ENCODE results near the gene CHMP6. TPM values are rescaled to one million over a fixed set of nuclear protein-coding genes. Genes with fewer than 3 reads are reported as not detected.

Gene CHMP6
- total RNA-seq, 2 experiments from 2014 or later: 29.8 to 34.6 TPM

- no peak for ATAC-seq
- no peaks in the 10 kb centered on the region for H3K27me3 Mint-ChIP-seq
- no peak overlapping the region for H3K4me3 Mint-ChIP-seq
- H3K36me3 Mint-ChIP-seq: peaks cover 5% of the 10 kb centered on the region
- no peaks in the 10 kb centered on the region for H3K4me1 Mint-ChIP-seq
- no peaks in the 10 kb centered on the region for H3K9me3 Mint-ChIP-seq (ENCODE audit: low read depth)
- CTCF ChIA-PET: interaction anchor here (1.2 kb wide), 1 partner anchor 10 kb away, joined by 3 read pairs; no protein-coding TSS in a partner anchor
- DNase-seq: no peak
- H3K27ac Mint-ChIP-seq: no peak overlapping the region
These were observed 29.9 kb upstream of the CHMP6 start for GRCh38 chr17:80961541-80962330.

- Mint-ChIP-seq H3K27me3 (no peaks in the 10 kb centered on the region), H3K36me3 (peaks cover 5% of the 10 kb centered on the region), H3K4me1 (no peaks in the 10 kb centered on the region), H3K9me3 (ENCODE audit: low read depth) (no peaks in the 10 kb centered on the region), H3K4me3 (no peak overlapping the region), H3K27ac (no peak overlapping the region)
- ATAC-seq (no peak), DNase-seq (no peak)
- CTCF ChIA-PET: no interaction called here
These were observed 29.0 kb upstream of the CHMP6 start for GRCh38 chr17:80962356-80963329.

GRCh38 chr17:80963812-80964543 lies 27.7 kb upstream of the CHMP6 start:
- H3K4me1 Mint-ChIP-seq: no peaks in the 10 kb centered on the region
- H3K4me3 Mint-ChIP-seq: no peak overlapping the region
- CTCF ChIA-PET: no interaction called here
- H3K9me3 Mint-ChIP-seq (ENCODE audit: low read depth): no peaks in the 10 kb centered on the region
- DNase-seq (no peak), ATAC-seq (no peak)
- no peaks in the 10 kb centered on the region for H3K27me3 Mint-ChIP-seq
- no peak overlapping the region for H3K27ac Mint-ChIP-seq
- H3K36me3 Mint-ChIP-seq: peaks cover 5% of the 10 kb centered on the region

GRCh38 chr17:80964544-80964856 lies 27.1 kb upstream of the CHMP6 start:
- H3K36me3 Mint-ChIP-seq: peaks cover 5% of the 10 kb centered on the region

GRCh38 chr17:80964859-80965580 lies 26.6 kb upstream of the CHMP6 start:
- Mint-ChIP-seq H3K36me3 (peaks cover 5% of the 10 kb centered on the region), H3K27ac (no peak overlapping the region), H3K4me3 (no peak overlapping the region), H3K27me3 (no peaks in the 10 kb centered on the region), H3K9me3 (ENCODE audit: low read depth) (no peaks in the 10 kb centered on the region), H3K4me1 (peaks cover 8% of the 10 kb centered on the region)
- DNase-seq (no peak), ATAC-seq (no peak)
- CTCF ChIA-PET: interaction anchor here (0.9 to 1.4 kb wide), 2 partner anchors 12 to 538 kb away, joined by 3 read pairs; no protein-coding TSS in a partner anchor

More at GRCh38 chr17:80964544-80964856, 27.1 kb upstream of the CHMP6 start:
- no peak overlapping the region for H3K4me3 Mint-ChIP-seq
- H3K27me3 Mint-ChIP-seq: no peaks in the 10 kb centered on the region
- CTCF ChIA-PET: no interaction called here
- ATAC-seq (no peak), DNase-seq (no peak)
- no peak overlapping the region for H3K27ac Mint-ChIP-seq
- peaks cover 4% of the 10 kb centered on the region for H3K4me1 Mint-ChIP-seq
- no peaks in the 10 kb centered on the region for H3K9me3 Mint-ChIP-seq (ENCODE audit: low read depth)

GRCh38 chr17:80965606-80966005 lies 26.0 kb upstream of the CHMP6 start:
- no peak overlapping the region for H3K27ac Mint-ChIP-seq
- CTCF ChIA-PET: interaction anchor here (0.9 to 1.4 kb wide), 2 partner anchors 11 to 539 kb away, joined by 3 read pairs; no protein-coding TSS in a partner anchor
- H3K4me3 Mint-ChIP-seq: no peak overlapping the region
- DNase-seq: no peak
- peaks cover 2% of the 10 kb centered on the region for H3K27me3 Mint-ChIP-seq
- H3K36me3 Mint-ChIP-seq: peaks cover 5% of the 10 kb centered on the region
- no peak for ATAC-seq
- H3K4me1 Mint-ChIP-seq: peaks cover 14% of the 10 kb centered on the region
- H3K9me3 Mint-ChIP-seq (ENCODE audit: low read depth): no peaks in the 10 kb centered on the region

- ATAC-seq: no peak
- Mint-ChIP-seq H3K36me3 (peaks cover 5% of the 10 kb centered on the region), H3K4me1 (peaks cover 14% of the 10 kb centered on the region), H3K9me3 (ENCODE audit: low read depth) (no peaks in the 10 kb centered on the region), H3K27me3 (peaks cover 2% of the 10 kb centered on the region), H3K27ac (no peak overlapping the region), H3K4me3 (no peak overlapping the region)
- CTCF ChIA-PET: interaction anchor here (0.7 to 1.3 kb wide), 2 partner anchors 66 to 90 kb away, joined by 3 read pairs; no protein-coding TSS in a partner anchor
- no peak for DNase-seq
These were observed 24.2 kb upstream of the CHMP6 start for GRCh38 chr17:80967404-80967872.

- H3K27me3 Mint-ChIP-seq: peaks cover 2% of the 10 kb centered on the region
- no peak overlapping the region for H3K4me3 Mint-ChIP-seq
- CTCF ChIA-PET: interaction anchor here (1.3 to 1.8 kb wide), 2 partner anchors 68 to 70 kb away, joined by 3 to 9 read pairs; no protein-coding TSS in a partner anchor
- DNase-seq: no peak
- peak overlapping the region; percentile 40 for H3K27ac Mint-ChIP-seq
- ATAC-seq: no peak
- peaks cover 14% of the 10 kb centered on the region for H3K4me1 Mint-ChIP-seq
- H3K9me3 Mint-ChIP-seq (ENCODE audit: low read depth): no peaks in the 10 kb centered on the region
- peaks cover 5% of the 10 kb centered on the region for H3K36me3 Mint-ChIP-seq
These were observed 23.0 kb upstream of the CHMP6 start for GRCh38 chr17:80968602-80969029.

GRCh38 chr17:80969030-80969673 lies 22.5 kb upstream of the CHMP6 start:
- H3K27ac Mint-ChIP-seq: peak overlapping the region; percentile 40
- ATAC-seq (no peak), DNase-seq (no peak)
- no peaks in the 10 kb centered on the region for H3K9me3 Mint-ChIP-seq (ENCODE audit: low read depth)
- CTCF ChIA-PET: interaction anchor here (1.8 to 3.0 kb wide), 3 partner anchors 70 to 393 kb away, joined by 9 to 12 read pairs (median 9); no protein-coding TSS in a partner anchor
- H3K4me3 Mint-ChIP-seq: no peak overlapping the region
- peaks cover 2% of the 10 kb centered on the region for H3K27me3 Mint-ChIP-seq
- peaks cover 14% of the 10 kb centered on the region for H3K4me1 Mint-ChIP-seq
- peaks cover 5% of the 10 kb centered on the region for H3K36me3 Mint-ChIP-seq

- ATAC-seq (no peak), DNase-seq (no peak)
- CTCF ChIA-PET: interaction anchor here (0.7 to 3.0 kb wide), 9 partner anchors 11 to 545 kb away, joined by 3 to 19 read pairs (median 6); no protein-coding TSS in a partner anchor
- H3K27me3 Mint-ChIP-seq: peaks cover 5% of the 10 kb centered on the region
- H3K36me3 Mint-ChIP-seq: peaks cover 5% of the 10 kb centered on the region
- H3K9me3 Mint-ChIP-seq (ENCODE audit: low read depth): no peaks in the 10 kb centered on the region
- H3K4me1 Mint-ChIP-seq: peaks cover 14% of the 10 kb centered on the region
- peak overlapping the region; percentile 24 for H3K27ac Mint-ChIP-seq
- no peak overlapping the region for H3K4me3 Mint-ChIP-seq
These were observed 22.0 kb upstream of the CHMP6 start for GRCh38 chr17:80969674-80970043.

GRCh38 chr17:80970044-80970761 lies 21.4 kb upstream of the CHMP6 start:
- peak; percentile 80 for DNase-seq
- peak; percentile 78 for ATAC-seq
- Mint-ChIP-seq H3K4me1 (peaks cover 14% of the 10 kb centered on the region), H3K4me3 (no peak overlapping the region), H3K36me3 (peaks cover 5% of the 10 kb centered on the region), H3K27me3 (peaks cover 11% of the 10 kb centered on the region), H3K9me3 (ENCODE audit: low read depth) (no peaks in the 10 kb centered on the region), H3K27ac (peak overlapping the region; percentile 70)
- CTCF ChIA-PET: interaction anchor here (0.7 to 3.0 kb wide), 10 partner anchors 11 to 545 kb away, joined by 3 to 19 read pairs (median 4); no protein-coding TSS in a partner anchor
